BJ (cell line): ENCODE data around the gene WDR37. TPM values are rescaled to one million over a fixed set of nuclear protein-coding genes. Genes with fewer than 3 reads are reported as not detected.

Experiments used
- CTCF ChIA-PET: fragments of 350-600 bp; formaldehyde crosslinking; extraction: SDS; loops from one replicate; lab custom pipeline; 2021; ENCODE audit warnings: antibody characterized with exemption, inconsistent platforms; lab: Yijun Ruan, JAX
- POLR2A ChIA-PET: fragments of 300-600 bp; sonication (Branson Sonifier 250); formaldehyde crosslinking; extraction: SDS; loops from one replicate; lab custom pipeline; 2021; ENCODE audit warnings: antibody characterized with exemption; lab: Charles Lee
- DNase-seq: peaks from one replicate; pipeline ENCODE4 v3.0.0-alpha.2; 2011; ENCODE audit warnings: low read depth
- H3K27me3 ChIP-seq: 2 replicates; pipeline ENCODE4 v1.6.0; 2011; ENCODE audit warnings: low read length; ENCODE audit not compliant: control insufficient read depth, insufficient read depth
- H3K36me3 ChIP-seq: 2 replicates; pipeline ENCODE4 v1.5.1; 2011; ENCODE audit warnings: low read length; ENCODE audit not compliant: control insufficient read depth, insufficient read depth
- H3K4me3 ChIP-seq: 2 replicates; pipeline ENCODE4 v1.5.1; 2011; ENCODE audit warnings: low read depth, mild to moderate bottlenecking, control low read depth, low read length
- polyA plus RNA-seq: library from polyadenylated mRNA; depleted of rRNA; stranded (reverse); fragments of >200 nt; gene quantifications from 2 replicates; pipeline ENCODE4 v1.2.3, GENCODE V29; 2011; rRNA removed
- TF ChIP-seq, protein P1 (sequence below): IDR thresholded peaks from 2 replicates; pipeline ENCODE4 v1.5.1; 2011; ENCODE audit warnings: low read depth, mild to moderate bottlenecking, control low read depth, inconsistent platforms, low read length, moderate library complexity; ENCODE audit not compliant: insufficient read depth

WDR37 gene
- polyA plus RNA-seq, 1 experiment: 12.7 TPM

DNA sequence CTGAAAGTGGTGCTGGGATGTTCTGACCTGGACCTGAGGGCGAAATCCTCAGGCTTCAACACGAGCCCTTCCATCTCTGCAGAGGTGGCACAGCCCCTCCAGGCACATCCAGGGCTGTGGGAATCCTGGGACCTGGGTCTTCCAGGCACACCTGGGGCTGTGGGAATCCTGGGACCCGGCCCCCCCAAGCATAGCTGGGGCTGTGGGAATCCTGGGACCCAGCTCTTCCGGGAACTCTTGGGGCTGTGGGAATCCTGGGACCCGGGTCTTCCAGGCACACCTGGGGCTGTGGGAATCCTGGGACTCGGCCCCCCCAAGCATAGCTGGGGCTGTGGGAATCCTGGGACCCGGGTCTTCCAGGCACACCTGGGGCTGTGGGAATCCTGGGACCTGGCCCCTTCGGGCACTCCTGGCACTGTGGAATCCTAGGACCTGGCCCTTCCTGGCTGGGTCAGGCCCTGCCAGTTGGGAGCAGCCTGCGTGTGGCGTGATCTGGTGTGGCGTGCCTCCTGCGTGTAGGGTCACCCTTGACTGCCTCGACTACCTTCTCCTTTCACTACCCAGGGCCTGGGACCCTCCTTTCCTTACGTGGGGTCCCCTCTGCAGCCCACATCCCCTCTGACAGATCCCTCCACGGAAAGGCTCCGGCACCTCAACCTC is 124.0 kb downstream of the WDR37 start:
- H3K4me3 ChIP-seq: no peak overlapping the region
- ChIA-PET POLR2A (no interaction called here), CTCF (no interaction called here)
- TF ChIP-seq, protein P1, sequence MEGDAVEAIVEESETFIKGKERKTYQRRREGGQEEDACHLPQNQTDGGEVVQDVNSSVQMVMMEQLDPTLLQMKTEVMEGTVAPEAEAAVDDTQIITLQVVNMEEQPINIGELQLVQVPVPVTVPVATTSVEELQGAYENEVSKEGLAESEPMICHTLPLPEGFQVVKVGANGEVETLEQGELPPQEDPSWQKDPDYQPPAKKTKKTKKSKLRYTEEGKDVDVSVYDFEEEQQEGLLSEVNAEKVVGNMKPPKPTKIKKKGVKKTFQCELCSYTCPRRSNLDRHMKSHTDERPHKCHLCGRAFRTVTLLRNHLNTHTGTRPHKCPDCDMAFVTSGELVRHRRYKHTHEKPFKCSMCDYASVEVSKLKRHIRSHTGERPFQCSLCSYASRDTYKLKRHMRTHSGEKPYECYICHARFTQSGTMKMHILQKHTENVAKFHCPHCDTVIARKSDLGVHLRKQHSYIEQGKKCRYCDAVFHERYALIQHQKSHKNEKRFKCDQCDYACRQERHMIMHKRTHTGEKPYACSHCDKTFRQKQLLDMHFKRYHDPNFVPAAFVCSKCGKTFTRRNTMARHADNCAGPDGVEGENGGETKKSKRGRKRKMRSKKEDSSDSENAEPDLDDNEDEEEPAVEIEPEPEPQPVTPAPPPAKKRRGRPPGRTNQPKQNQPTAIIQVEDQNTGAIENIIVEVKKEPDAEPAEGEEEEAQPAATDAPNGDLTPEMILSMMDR: no peak
- no peaks in the 10 kb centered on the region; the same call in 1 of the 2 replicates for H3K27me3 ChIP-seq
- no peaks in the 10 kb centered on the region for H3K36me3 ChIP-seq
- no peak for DNase-seq

DNA sequence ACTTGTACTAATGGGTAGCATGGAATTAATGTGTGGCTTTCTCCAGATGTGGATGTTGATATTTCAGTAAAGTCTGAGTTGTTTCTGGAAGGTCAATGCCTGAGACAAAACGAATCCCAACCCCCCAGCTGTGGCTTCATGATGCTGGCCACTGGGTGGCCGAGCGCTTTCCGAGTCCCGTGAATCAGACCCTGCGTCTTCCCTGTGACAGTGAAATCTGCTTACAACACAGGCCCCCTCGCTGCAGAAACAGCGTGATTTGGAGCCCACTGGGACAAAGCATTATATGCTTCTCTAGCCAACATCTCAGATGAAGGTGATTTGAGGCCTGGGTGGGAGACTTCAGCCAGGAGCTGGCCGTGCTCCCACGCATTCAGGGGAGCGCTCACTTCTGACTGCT is 124.7 kb downstream of the WDR37 start:
- Histone ChIP-seq H3K4me3 (no peak overlapping the region), H3K36me3 (no peaks in the 10 kb centered on the region), H3K27me3 (no peaks in the 10 kb centered on the region; the same call in 1 of the 2 replicates)
- POLR2A ChIA-PET: no interaction called here
- CTCF ChIA-PET: no interaction called here
- TF ChIP-seq, protein P1: no peak
- DNase-seq: no peak

Other genes with a start within 250 kb of the WDR37 start
- 37.0 and 38.4 TPM in 2 replicates for gene LARP4B, start 124.7 kb upstream of the WDR37 start, polyA plus RNA-seq
- 17.3 and 27.3 TPM in 2 replicates for gene GTPBP4, start 68.0 kb upstream of the WDR37 start, polyA plus RNA-seq
- gene IDI2, start 30.5 kb upstream of the WDR37 start, polyA plus RNA-seq: not detected in 2 replicates
- gene IDI1, start 7.3 kb upstream of the WDR37 start, polyA plus RNA-seq: 10.0 and 19.7 TPM in 2 replicates